Spinal cord (tissue), 10 donors: Measurements from ENCODE around the gene LRFN4. TPM values are rescaled to one million over a fixed set of nuclear protein-coding genes. Genes with fewer than 3 reads are reported as not detected.

Source experiments
- DNase-seq, 6 donors: peaks; one replicate each; pipeline versions ENCODE4 v3.0.0 to v3.0.0-alpha.2; 2013 to 2015; ENCODE audit warnings: low spot score in 6 of 6, low read depth in 4 of 6
- H3K27ac ChIP-seq: one replicate; pipeline ENCODE4 v1.5.1; 2013; ENCODE audit warnings: low read depth, low read length, control low read depth
- H3K27me3 ChIP-seq: one replicate; pipeline ENCODE4 v1.6.1; 2013; ENCODE audit warnings: low read length; ENCODE audit not compliant: control insufficient read depth, insufficient read depth
- H3K36me3 ChIP-seq: one replicate; pipeline ENCODE4 v1.6.1; 2013; ENCODE audit warnings: low read length; ENCODE audit not compliant: control insufficient read depth, insufficient read depth
- H3K4me1 ChIP-seq: one replicate; pipeline ENCODE4 v1.6.1; 2013; ENCODE audit warnings: low read length; ENCODE audit not compliant: control insufficient read depth, insufficient read depth
- H3K4me3 ChIP-seq: one replicate; pipeline ENCODE4 v1.5.1; 2013; ENCODE audit warnings: low read depth, low read length, control low read depth
- H3K9me3 ChIP-seq: one replicate; pipeline ENCODE4 v1.6.1; 2013; ENCODE audit warnings: low read length; ENCODE audit not compliant: control insufficient read depth, insufficient read depth
- WGBS: methylation state at CpG from one replicate; pipeline ENCODE4 v1.1.5; 2013; ENCODE audit warnings: missing lambda C conversion rate; ENCODE audit not compliant: insufficient coverage; 5-methylcytosine and 5-hydroxymethylcytosine counted together
- long read RNA-seq, 4 donors: transcript quantifications; one replicate each; lab custom pipeline, GENCODE V29; 2026
- polyA plus RNA-seq, 2 donors: library from polyadenylated mRNA; unstranded; fragments of 120-200 nt; gene quantifications; one replicate each; pipeline ENCODE4 v1.2.1, GENCODE V29; 2013; ENCODE audit not compliant: insufficient read length in 2 of 2
- total RNA-seq, 2 donors: library from RNA; depleted of rRNA in 1 of 2; stranded (reverse); fragments of 120-200 nt in 1 of 2; fragments of >200 nt in 1 of 2; gene quantifications; one replicate each; pipeline versions ENCODE4 v1.2.3 to v1.2.4, GENCODE V29; 2013 to 2014
- donor health status: healthy.

The LRFN4 gene
- total RNA-seq = 10 to 100 TPM; 17.8 to 42.2 TPM
- polyA plus RNA-seq = 10 to 100 TPM; 76.6 to 76.9 TPM
- long read RNA-seq, donor 1, transcript LRFN4-201 (2 exons, 2,431 nt) = major isoform, 21 of 28 reads
- long read RNA-seq, donor 1, partial matches to known transcripts = 0 of 28 reads
- long read RNA-seq, donor 1, other reads (novel, unspliced or antisense) = 7 of 28 reads
- long read RNA-seq, donor 2, transcript LRFN4-201 (2 exons, 2,431 nt) = major isoform, 15 of 15 reads
- long read RNA-seq, donor 2, partial matches to known transcripts = 0 of 15 reads
- long read RNA-seq, donor 2, other reads (novel, unspliced or antisense) = 0 of 15 reads
- long read RNA-seq, donor 3, transcript LRFN4-201 (2 exons, 2,431 nt) = major isoform, 33 of 60 reads
- long read RNA-seq, donor 3, partial matches to known transcripts = 27 of 60 reads
- long read RNA-seq, donor 3, other reads (novel, unspliced or antisense) = 0 of 60 reads
- long read RNA-seq, donor 4, partial matches to known transcripts = 0 of 4 reads
- long read RNA-seq, donor 4, other reads (novel, unspliced or antisense) = 0 of 4 reads

- Histone ChIP-seq H3K27ac (peak within 1 kb of the TSS; percentile 93), H3K9me3 (no peaks in the 10 kb centered on the region), H3K36me3 (peaks cover 70% of the 10 kb centered on the region), H3K4me3 (peak within 1 kb of the TSS; percentile 75), H3K4me1 (peaks cover 37% of the 10 kb centered on the region), H3K27me3 (no peaks in the 10 kb centered on the region)
- DNase-seq = peak in 2 of 6 donors; percentile 61 to 70
- WGBS = 0% methylated on average over 101 of the region's 103 CpGs
These were observed at the start of gene LRFN4 for GRCh38 chr11:66856496-66857233. LRFN4 (plus strand) TSS chr11:66857064; CDS start chr11:66857745, 681 bp downstream.

- no peaks in the 10 kb centered on the region for H3K4me1 ChIP-seq
- no peak overlapping the region for H3K27ac ChIP-seq
- H3K9me3 ChIP-seq = no peaks in the 10 kb centered on the region
- no peak overlapping the region for H3K4me3 ChIP-seq
- peaks cover 13% of the 10 kb centered on the region for H3K36me3 ChIP-seq
- WGBS = 100% methylated on average over 2 of the region's 3 CpGs
- H3K27me3 ChIP-seq = no peaks in the 10 kb centered on the region
- no peak for DNase-seq
These were observed 47.3 kb upstream of the LRFN4 start for GRCh38 chr11:66809592-66809991.

GRCh38 chr11:66810576-66811185 is 46.2 kb upstream of the LRFN4 start:
- no peaks in the 10 kb centered on the region for H3K4me1 ChIP-seq
- H3K27ac ChIP-seq = no peak overlapping the region
- no peaks in the 10 kb centered on the region for H3K27me3 ChIP-seq
- no peaks in the 10 kb centered on the region for H3K9me3 ChIP-seq
- WGBS = no CpG with 5 or more reads among the region's 1 CpG
- H3K36me3 ChIP-seq = peaks cover 9% of the 10 kb centered on the region
- DNase-seq = no peak
- no peak overlapping the region for H3K4me3 ChIP-seq

GRCh38 chr11:66814678-66815077 is 42.2 kb upstream of the LRFN4 start:
- Histone ChIP-seq H3K4me1 (no peaks in the 10 kb centered on the region), H3K36me3 (peaks cover 7% of the 10 kb centered on the region), H3K27ac (no peak overlapping the region), H3K27me3 (no peaks in the 10 kb centered on the region), H3K9me3 (no peaks in the 10 kb centered on the region), H3K4me3 (no peak overlapping the region)
- WGBS = 98% methylated on average over 4 of the region's 5 CpGs
- no peak for DNase-seq

GRCh38 chr11:66815646-66816045 is 41.2 kb upstream of the LRFN4 start:
- H3K4me1 ChIP-seq = no peaks in the 10 kb centered on the region
- H3K36me3 ChIP-seq = peaks cover 7% of the 10 kb centered on the region
- H3K9me3 ChIP-seq = no peaks in the 10 kb centered on the region
- H3K27me3 ChIP-seq = no peaks in the 10 kb centered on the region
- no peak for DNase-seq
- H3K27ac ChIP-seq = no peak overlapping the region
- no peak overlapping the region for H3K4me3 ChIP-seq
- WGBS = no CpG with 5 or more reads among the region's 1 CpG

- Histone ChIP-seq H3K27me3 (no peaks in the 10 kb centered on the region), H3K36me3 (peaks cover 10% of the 10 kb centered on the region), H3K9me3 (no peaks in the 10 kb centered on the region), H3K4me1 (no peaks in the 10 kb centered on the region), H3K4me3 (no peak overlapping the region), H3K27ac (no peak overlapping the region)
- no peak for DNase-seq
- 83% methylated on average over 1 of the region's 3 CpGs for WGBS
These were observed 38.5 kb upstream of the LRFN4 start for GRCh38 chr11:66818231-66818955.

GRCh38 chr11:66820381-66820780 is 36.5 kb upstream of the LRFN4 start:
- no peak overlapping the region for H3K27ac ChIP-seq
- no peaks in the 10 kb centered on the region for H3K27me3 ChIP-seq
- DNase-seq = no peak
- no peaks in the 10 kb centered on the region for H3K9me3 ChIP-seq
- H3K36me3 ChIP-seq = peaks cover 7% of the 10 kb centered on the region
- no peaks in the 10 kb centered on the region for H3K4me1 ChIP-seq
- WGBS = no CpG with 5 or more reads among the region's 3 CpGs
- H3K4me3 ChIP-seq = no peak overlapping the region

GRCh38 chr11:66820901-66821300 is 36.0 kb upstream of the LRFN4 start:
- peaks cover 7% of the 10 kb centered on the region for H3K36me3 ChIP-seq
- H3K27me3 ChIP-seq = no peaks in the 10 kb centered on the region

GRCh38 chr11:66823700-66824099 is 33.2 kb upstream of the LRFN4 start:
- Histone ChIP-seq H3K9me3 (no peaks in the 10 kb centered on the region), H3K4me3 (no peak overlapping the region), H3K27ac (no peak overlapping the region), H3K27me3 (no peaks in the 10 kb centered on the region), H3K36me3 (peaks cover 7% of the 10 kb centered on the region), H3K4me1 (no peaks in the 10 kb centered on the region)
- no peak for DNase-seq
- whole genome bisulfite sequencing = 86% methylated on average over 1 of the region's 4 CpGs

More at GRCh38 chr11:66820901-66821300, 36.0 kb upstream of the LRFN4 start:
- 100% methylated on average over 1 of the region's 3 CpGs for WGBS
- no peaks in the 10 kb centered on the region for H3K4me1 ChIP-seq
- DNase-seq = no peak
- no peaks in the 10 kb centered on the region for H3K9me3 ChIP-seq
- no peak overlapping the region for H3K27ac ChIP-seq
- no peak overlapping the region for H3K4me3 ChIP-seq
